B cell (primary cell): Measurements from ENCODE around the gene N4BP2. TPM values are rescaled to one million over a fixed set of nuclear protein-coding genes. Genes with fewer than 3 reads are reported as not detected.

Source experiments
- ATAC-seq: fragments of 200-7000 bp; cut with Tn5 transposase; one replicate; pipeline ENCODE4 v1.10.0; 2021; ENCODE audit warnings: low read depth, mild to moderate bottlenecking, moderate number of reproducible peaks, moderate library complexity
- CTCF ChIA-PET: fragments of 350-600 bp; sonication (Branson Sonifier 250); formaldehyde crosslinking; loops from one replicate; lab custom pipeline; 2021; ENCODE audit warnings: antibody characterized with exemption, inconsistent platforms; lab: Charles Lee
- POLR2A ChIA-PET: fragments of 350-600 bp; sonication (Branson Sonifier 250); formaldehyde crosslinking; loops from one replicate; lab custom pipeline; 2021; ENCODE audit warnings: antibody characterized with exemption; lab: Charles Lee
- DNase-seq: peaks from one replicate; pipeline ENCODE4 v3.0.0; 2013
- H2AFZ ChIP-seq: 2 replicates; pipeline ENCODE4 v1.6.1; 2012; ENCODE audit warnings: mild to moderate bottlenecking, low read depth, low read length; ENCODE audit not compliant: insufficient read depth, poor library complexity, severe bottlenecking
- H3K27ac ChIP-seq, 2 donors: 1 replicate in 1 of 2; 2 replicates in 1 of 2; pipeline ENCODE4 v1.5.1; 2012 to 2013; ENCODE audit warnings: low read length in 2 of 2, mild to moderate bottlenecking in 2 of 2, moderate library complexity in 1 of 2
- H3K27me3 ChIP-seq, 4 experiments: fragments of 200-600 bp in 1 of 4; sonication (generic) in 1 of 4; replicated peaks in 1 of 4; 1 replicate in 2 of 4; 2 replicates in 2 of 4; pipeline versions ENCODE4 v1.6.1 to v1.7.0; 2013 to 2016; ENCODE audit warnings: low read length in 3 of 4, mild to moderate bottlenecking in 2 of 4, mixed read lengths in 1 of 4, moderate library complexity in 1 of 4; ENCODE audit not compliant: insufficient read depth in 4 of 4, control insufficient read depth in 3 of 4; ENCODE audit errors: control extremely low read depth in 1 of 4
- H3K36me3 ChIP-seq, 2 experiments: replicated peaks in 1 of 2; 1 replicate in 1 of 2; 2 replicates in 1 of 2; pipeline versions ENCODE4 v1.6.1 to v1.7.1; 2013; ENCODE audit warnings: low read length in 1 of 2; ENCODE audit not compliant: insufficient read depth in 2 of 2, control insufficient read depth in 1 of 2; ENCODE audit errors: control extremely low read depth in 1 of 2, extremely low read depth in 1 of 2
- H3K4me1 ChIP-seq, 2 donors: fragments of 200-600 bp in 1 of 2; sonication (generic) in 1 of 2; 1 replicate in 1 of 2; 2 replicates in 1 of 2; pipeline versions ENCODE4 v1.5.1 to v1.6.1; 2013 to 2017; ENCODE audit warnings: low read length in 2 of 2; ENCODE audit not compliant: control insufficient read depth in 2 of 2, insufficient read depth in 2 of 2
- H3K4me2 ChIP-seq: replicated peaks from 2 replicates; pipeline ENCODE3; 2012; ENCODE audit warnings: mild to moderate bottlenecking, low read depth, low read length; ENCODE audit not compliant: poor library complexity, severe bottlenecking
- H3K4me3 ChIP-seq, 5 experiments: fragments of 200-600 bp in 1 of 5; sonication (generic) in 1 of 5; 1 replicate in 3 of 5; 2 replicates in 2 of 5; pipeline versions ENCODE4 v1.5.1 to v1.7.0; 2011 to 2016; ENCODE audit warnings: low read length in 4 of 5, mild to moderate bottlenecking in 4 of 5, low read depth in 2 of 5, control low read depth in 1 of 5, moderate library complexity in 1 of 5; ENCODE audit not compliant: insufficient read depth in 1 of 5; ENCODE audit errors: control extremely low read depth in 1 of 5, extremely low read depth in 1 of 5
- H3K79me2 ChIP-seq: fragments of 200-600 bp; sonication (generic); one replicate; pipeline ENCODE4 v1.6.0; 2016; ENCODE audit warnings: low read length; ENCODE audit not compliant: control insufficient read depth, insufficient read depth
- H3K9ac ChIP-seq: fragments of 200-600 bp; sonication (generic); 2 replicates; pipeline ENCODE4 v1.6.1; 2017; ENCODE audit warnings: mild to moderate bottlenecking, low read length, moderate library complexity
- H3K9me3 ChIP-seq, 3 donors: one replicate each; pipeline versions ENCODE4 v1.6.1 to v1.7.1; 2013; ENCODE audit warnings: low read length in 2 of 3; ENCODE audit not compliant: control insufficient read depth in 2 of 3, insufficient read depth in 1 of 3; ENCODE audit errors: control extremely low read depth in 1 of 3
- H4K20me1 ChIP-seq: 2 replicates; pipeline ENCODE4 v1.6.0; 2012; ENCODE audit warnings: mild to moderate bottlenecking, low read length; ENCODE audit not compliant: insufficient read depth, control insufficient read depth, poor library complexity, severe bottlenecking
- H3K27ac Mint-ChIP-seq: one replicate; pipeline ENCODE4 v1.8.0; 2021; ENCODE audit warnings: mixed read lengths
- H3K27me3 Mint-ChIP-seq: one replicate; pipeline ENCODE4 v1.8.0; 2021; ENCODE audit warnings: mixed read lengths
- H3K4me1 Mint-ChIP-seq: one replicate; pipeline ENCODE4 v1.8.0; 2021; ENCODE audit warnings: mixed read lengths
- H3K4me3 Mint-ChIP-seq: one replicate; pipeline ENCODE4 v1.8.0; 2021; ENCODE audit warnings: mixed read lengths
- H3K9me3 Mint-ChIP-seq: one replicate; pipeline ENCODE4 v1.8.0; 2022; ENCODE audit warnings: mixed read lengths; ENCODE audit not compliant: insufficient read depth
- EZH2 ChIP-seq: IDR thresholded peaks from 2 replicates; pipeline ENCODE4 v1.6.1; 2012; ENCODE audit warnings: borderline replicate concordance, low read depth, mild to moderate bottlenecking, moderate library complexity, low read length; ENCODE audit not compliant: insufficient read depth, poor library complexity, severe bottlenecking
- WGBS: methylation state at CpG from one replicate; pipeline ENCODE4 v1.1.5; 2013; ENCODE audit warnings: missing lambda C conversion rate; ENCODE audit not compliant: insufficient coverage; 5-methylcytosine and 5-hydroxymethylcytosine counted together
- intact Hi-C: fragments of 100-400 bp; cut with micrococcal nuclease; formaldehyde crosslinking; loops from one replicate; pipeline ENCODE4 v1.10.0; 2022
- polyA plus RNA-seq: library from polyadenylated mRNA; depleted of rRNA; stranded (reverse); fragments of >200 nt; gene quantifications from 2 replicates; pipeline ENCODE4 v1.2.3, GENCODE V29; 2012
- total RNA-seq, 2 donors: library from RNA; stranded (reverse); fragments of 120-200 nt in 1 of 2; gene quantifications; 1 replicate in 1 of 2; 2 replicates in 1 of 2; pipeline versions ENCODE4 v1.2.3 to v1.2.4, GENCODE V29; 2013 to 2022
- TF ChIP-seq, protein P1 (sequence below): fragments of 200-600 bp; IDR thresholded peaks from one replicate; pipeline ENCODE4 v1.8.0; 2022; ENCODE audit warnings: antibody characterized with exemption, mild to moderate bottlenecking

Gene N4BP2
- total and polyA plus RNA-seq, 2 donors (not counting 1 experiment from before 2014, with no cell fraction given): 2.4 to 12.8 TPM

DNA sequence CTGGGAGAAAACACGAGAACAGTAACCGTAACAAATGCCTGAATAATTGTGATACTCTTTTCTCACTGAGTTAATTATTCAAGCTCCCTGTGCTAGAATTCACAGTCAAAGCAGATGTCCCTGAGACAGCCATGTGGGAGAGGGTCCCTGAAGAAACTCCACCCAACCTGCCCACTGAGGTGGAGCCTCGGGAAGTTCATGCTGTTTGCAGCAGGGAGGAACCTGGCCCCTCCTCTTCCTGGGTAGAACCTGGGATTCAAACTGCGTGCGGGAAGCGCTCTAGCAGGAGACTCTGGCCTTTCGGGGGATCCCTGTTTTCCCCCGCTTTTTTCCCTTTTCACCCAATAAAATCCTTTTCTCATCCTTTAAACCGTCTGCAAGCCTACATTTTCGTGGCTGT is 120.0 kb downstream of the N4BP2 start:
- TF ChIP-seq, protein P1, sequence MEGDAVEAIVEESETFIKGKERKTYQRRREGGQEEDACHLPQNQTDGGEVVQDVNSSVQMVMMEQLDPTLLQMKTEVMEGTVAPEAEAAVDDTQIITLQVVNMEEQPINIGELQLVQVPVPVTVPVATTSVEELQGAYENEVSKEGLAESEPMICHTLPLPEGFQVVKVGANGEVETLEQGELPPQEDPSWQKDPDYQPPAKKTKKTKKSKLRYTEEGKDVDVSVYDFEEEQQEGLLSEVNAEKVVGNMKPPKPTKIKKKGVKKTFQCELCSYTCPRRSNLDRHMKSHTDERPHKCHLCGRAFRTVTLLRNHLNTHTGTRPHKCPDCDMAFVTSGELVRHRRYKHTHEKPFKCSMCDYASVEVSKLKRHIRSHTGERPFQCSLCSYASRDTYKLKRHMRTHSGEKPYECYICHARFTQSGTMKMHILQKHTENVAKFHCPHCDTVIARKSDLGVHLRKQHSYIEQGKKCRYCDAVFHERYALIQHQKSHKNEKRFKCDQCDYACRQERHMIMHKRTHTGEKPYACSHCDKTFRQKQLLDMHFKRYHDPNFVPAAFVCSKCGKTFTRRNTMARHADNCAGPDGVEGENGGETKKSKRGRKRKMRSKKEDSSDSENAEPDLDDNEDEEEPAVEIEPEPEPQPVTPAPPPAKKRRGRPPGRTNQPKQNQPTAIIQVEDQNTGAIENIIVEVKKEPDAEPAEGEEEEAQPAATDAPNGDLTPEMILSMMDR: no peak
- TF ChIP-seq EZH2: no peak
- Histone ChIP-seq H3K4me3 (no peak overlapping the region), H3K9ac (no peak overlapping the region), H3K36me3 (no peaks in the 10 kb centered on the region), H3K4me2 (no peak overlapping the region), H2AFZ (no peak overlapping the region), H3K4me1 (peaks cover 31 to 34% of the 10 kb centered on the region in 2 donors), H3K79me2 (peaks cover 27% of the 10 kb centered on the region), H3K9me3 (peaks cover 0 to 2% (median 0%) of the 10 kb centered on the region in 3 donors), H4K20me1 (no peaks in the 10 kb centered on the region), H3K27me3 (no peaks in the 10 kb centered on the region), H3K27ac (no peak overlapping the region)
- Mint-ChIP-seq H3K27me3 (no peaks in the 10 kb centered on the region), H3K4me1 (peaks cover 50% of the 10 kb centered on the region), H3K27ac (no peak overlapping the region), H3K4me3 (no peak overlapping the region), H3K9me3 (no peaks in the 10 kb centered on the region)
- ChIA-PET POLR2A (no interaction called here), CTCF (no interaction called here)
- DNase-seq (no peak), ATAC-seq (no peak)
- intact Hi-C loops: no loop called here
- 97% methylated on average over 5 of the region's 10 CpGs for WGBS

DNA sequence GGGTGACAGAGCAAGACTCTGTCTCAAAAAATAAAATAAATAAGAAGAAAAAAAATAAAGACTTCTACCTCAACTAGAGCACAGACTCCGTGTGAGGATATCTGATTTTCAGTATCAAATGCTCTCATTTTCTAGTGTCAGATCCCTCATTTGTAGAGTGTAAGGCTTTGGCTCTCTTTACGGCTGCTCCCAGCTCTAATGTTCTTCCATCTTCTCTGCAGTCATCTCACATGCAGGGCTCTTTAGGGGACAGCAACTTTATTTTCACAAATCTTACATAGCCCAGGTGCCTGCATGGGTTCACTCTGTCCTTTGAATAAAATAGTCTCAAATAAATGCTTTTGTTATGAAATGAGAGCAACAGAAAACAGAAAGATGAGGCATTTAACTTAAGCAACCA is 120.9 kb downstream of the N4BP2 start:
- H3K9ac ChIP-seq: no peak overlapping the region
- WGBS: no CpG with 5 or more reads among the region's 2 CpGs
- CTCF ChIA-PET: interaction anchor here (0.7 kb wide), 1 partner anchor 139 kb away, joined by 3 read pairs; no protein-coding TSS in a partner anchor
- H3K4me3 ChIP-seq: no peak overlapping the region
- POLR2A ChIA-PET: no interaction called here
- DNase-seq (no peak), ATAC-seq (no peak)
- H2AFZ ChIP-seq: no peak overlapping the region
- no peaks in the 10 kb centered on the region for H3K27me3 ChIP-seq
- no peaks in the 10 kb centered on the region for H3K9me3 Mint-ChIP-seq
- TF ChIP-seq, protein P1: no peak
- no peak for TF ChIP-seq EZH2
- no peak overlapping the region for H3K4me2 ChIP-seq
- H3K4me1 ChIP-seq: peaks cover 37 to 38% of the 10 kb centered on the region in 2 donors
- H3K27ac Mint-ChIP-seq: no peak overlapping the region
- H3K4me3 Mint-ChIP-seq: no peak overlapping the region
- no peaks in the 10 kb centered on the region for H4K20me1 ChIP-seq
- intact Hi-C loops: no loop called here
- H3K27me3 Mint-ChIP-seq: no peaks in the 10 kb centered on the region
- no peaks in the 10 kb centered on the region for H3K36me3 ChIP-seq
- peaks cover 20% of the 10 kb centered on the region for H3K79me2 ChIP-seq
- H3K4me1 Mint-ChIP-seq: peaks cover 50% of the 10 kb centered on the region
- H3K27ac ChIP-seq: no peak overlapping the region
- peaks cover 0 to 2% (median 0%) of the 10 kb centered on the region in 3 donors for H3K9me3 ChIP-seq
